ENCODE results near the gene SBDS.

GRCh38 chr7:66957595-66958290, 37.6 kb downstream of the SBDS start:
- TF ChIP-seq, protein P1, sequence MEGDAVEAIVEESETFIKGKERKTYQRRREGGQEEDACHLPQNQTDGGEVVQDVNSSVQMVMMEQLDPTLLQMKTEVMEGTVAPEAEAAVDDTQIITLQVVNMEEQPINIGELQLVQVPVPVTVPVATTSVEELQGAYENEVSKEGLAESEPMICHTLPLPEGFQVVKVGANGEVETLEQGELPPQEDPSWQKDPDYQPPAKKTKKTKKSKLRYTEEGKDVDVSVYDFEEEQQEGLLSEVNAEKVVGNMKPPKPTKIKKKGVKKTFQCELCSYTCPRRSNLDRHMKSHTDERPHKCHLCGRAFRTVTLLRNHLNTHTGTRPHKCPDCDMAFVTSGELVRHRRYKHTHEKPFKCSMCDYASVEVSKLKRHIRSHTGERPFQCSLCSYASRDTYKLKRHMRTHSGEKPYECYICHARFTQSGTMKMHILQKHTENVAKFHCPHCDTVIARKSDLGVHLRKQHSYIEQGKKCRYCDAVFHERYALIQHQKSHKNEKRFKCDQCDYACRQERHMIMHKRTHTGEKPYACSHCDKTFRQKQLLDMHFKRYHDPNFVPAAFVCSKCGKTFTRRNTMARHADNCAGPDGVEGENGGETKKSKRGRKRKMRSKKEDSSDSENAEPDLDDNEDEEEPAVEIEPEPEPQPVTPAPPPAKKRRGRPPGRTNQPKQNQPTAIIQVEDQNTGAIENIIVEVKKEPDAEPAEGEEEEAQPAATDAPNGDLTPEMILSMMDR (IDR thresholded peaks at IDR 0.05; ENCODE audit: insufficient read depth, low read length): no peak
- no peak for TF ChIP-seq GABPA (IDR thresholded peaks at IDR 0.05; ENCODE audit: low read depth)
- no peak for TF ChIP-seq POLR2AphosphoS5 (IDR thresholded peaks at IDR 0.05; ENCODE audit: low read depth)
- TF ChIP-seq, protein P2, sequence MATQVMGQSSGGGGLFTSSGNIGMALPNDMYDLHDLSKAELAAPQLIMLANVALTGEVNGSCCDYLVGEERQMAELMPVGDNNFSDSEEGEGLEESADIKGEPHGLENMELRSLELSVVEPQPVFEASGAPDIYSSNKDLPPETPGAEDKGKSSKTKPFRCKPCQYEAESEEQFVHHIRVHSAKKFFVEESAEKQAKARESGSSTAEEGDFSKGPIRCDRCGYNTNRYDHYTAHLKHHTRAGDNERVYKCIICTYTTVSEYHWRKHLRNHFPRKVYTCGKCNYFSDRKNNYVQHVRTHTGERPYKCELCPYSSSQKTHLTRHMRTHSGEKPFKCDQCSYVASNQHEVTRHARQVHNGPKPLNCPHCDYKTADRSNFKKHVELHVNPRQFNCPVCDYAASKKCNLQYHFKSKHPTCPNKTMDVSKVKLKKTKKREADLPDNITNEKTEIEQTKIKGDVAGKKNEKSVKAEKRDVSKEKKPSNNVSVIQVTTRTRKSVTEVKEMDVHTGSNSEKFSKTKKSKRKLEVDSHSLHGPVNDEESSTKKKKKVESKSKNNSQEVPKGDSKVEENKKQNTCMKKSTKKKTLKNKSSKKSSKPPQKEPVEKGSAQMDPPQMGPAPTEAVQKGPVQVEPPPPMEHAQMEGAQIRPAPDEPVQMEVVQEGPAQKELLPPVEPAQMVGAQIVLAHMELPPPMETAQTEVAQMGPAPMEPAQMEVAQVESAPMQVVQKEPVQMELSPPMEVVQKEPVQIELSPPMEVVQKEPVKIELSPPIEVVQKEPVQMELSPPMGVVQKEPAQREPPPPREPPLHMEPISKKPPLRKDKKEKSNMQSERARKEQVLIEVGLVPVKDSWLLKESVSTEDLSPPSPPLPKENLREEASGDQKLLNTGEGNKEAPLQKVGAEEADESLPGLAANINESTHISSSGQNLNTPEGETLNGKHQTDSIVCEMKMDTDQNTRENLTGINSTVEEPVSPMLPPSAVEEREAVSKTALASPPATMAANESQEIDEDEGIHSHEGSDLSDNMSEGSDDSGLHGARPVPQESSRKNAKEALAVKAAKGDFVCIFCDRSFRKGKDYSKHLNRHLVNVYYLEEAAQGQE (IDR thresholded peaks at IDR 0.05; ENCODE audit: insufficient replicate concordance, low read depth): no peak
- no peak for TF ChIP-seq SPI1 (IDR thresholded peaks at IDR 0.05; ENCODE audit: borderline replicate concordance, low read depth)
